H1 (cell line): ENCODE data around the gene TXNRD2. TPM values are rescaled to one million over a fixed set of nuclear protein-coding genes. Genes with fewer than 3 reads are reported as not detected.
A peak's percentile ranks its signal among the peaks of the same experiment; 100 is the strongest.

ENCODE experiments used
- CTCF ChIA-PET: fragments of 300-600 bp; sonication (Branson Sonifier 250); formaldehyde crosslinking; loops from one replicate; lab custom pipeline; 2021; ENCODE audit not compliant: partially characterized antibody; lab: Charles Lee
- POLR2A ChIA-PET: fragments of 300-600 bp; sonication (Branson Sonifier 250); formaldehyde crosslinking; loops from one replicate; lab custom pipeline; 2021; ENCODE audit warnings: inconsistent platforms; ENCODE audit not compliant: partially characterized antibody; lab: Charles Lee
- DNase-seq, 2 experiments: peaks; one replicate each; pipeline versions ENCODE4 v3.0.0 to v3.0.0-alpha.2; 2010 to 2022; ENCODE audit warnings: low spot score in 2 of 2, low read depth in 1 of 2, mixed read lengths in 1 of 2
- FAIRE-seq: peaks from 2 replicates; lab custom pipeline; 2011; peaks lifted over from hg19 to GRCh38; lab: Jason Lieb, UNC
- H2AFZ ChIP-seq: 2 replicates; pipeline ENCODE4 v1.8.1; 2012; ENCODE audit warnings: low read length, inconsistent platforms
- H2AK5ac ChIP-seq: 2 replicates; pipeline ENCODE4 v1.6.1; 2013; ENCODE audit warnings: low read depth, low read length
- H2BK120ac ChIP-seq: replicated peaks from 2 replicates; pipeline ENCODE3; 2013; ENCODE audit warnings: low read depth, low read length, inconsistent platforms
- H2BK12ac ChIP-seq: 2 replicates; pipeline ENCODE4 v1.6.1; 2013; ENCODE audit warnings: low read depth, low read length
- H2BK15ac ChIP-seq: 2 replicates; pipeline ENCODE4 v1.6.1; 2013; ENCODE audit warnings: low read length
- H2BK20ac ChIP-seq: 2 replicates; pipeline ENCODE4 v1.6.1; 2013; ENCODE audit warnings: low read length
- H2BK5ac ChIP-seq: 2 replicates; pipeline ENCODE4 v1.6.1; 2013; ENCODE audit warnings: low read depth, low read length
- H3K14ac ChIP-seq: 2 replicates; pipeline ENCODE4 v1.6.1; 2013; ENCODE audit warnings: inconsistent platforms; ENCODE audit not compliant: insufficient read length
- H3K18ac ChIP-seq: 2 replicates; pipeline ENCODE4 v1.6.1; 2013; ENCODE audit warnings: low read length; ENCODE audit errors: extremely low read depth
- H3K23ac ChIP-seq: 2 replicates; pipeline ENCODE4 v1.6.1; 2013; ENCODE audit warnings: inconsistent platforms; ENCODE audit not compliant: insufficient read length
- H3K23me2 ChIP-seq: 2 replicates; pipeline ENCODE4 v1.6.1; 2013; ENCODE audit warnings: low read depth, low read length
- H3K27ac ChIP-seq: 2 replicates; pipeline ENCODE4 v1.6.1; 2011; ENCODE audit warnings: low read depth, low read length, inconsistent platforms
- H3K27me3 ChIP-seq, 4 experiments: replicated peaks in 1 of 4; 1 replicate in 1 of 4; 2 replicates in 3 of 4; pipeline versions ENCODE4 v1.6.1 to v1.8.1; 2011 to 2013; ENCODE audit warnings: low read length in 3 of 4, mild to moderate bottlenecking in 3 of 4, inconsistent platforms in 2 of 4, mixed read lengths in 2 of 4, moderate library complexity in 1 of 4; ENCODE audit not compliant: control insufficient read depth in 3 of 4, insufficient read depth in 3 of 4; ENCODE audit errors: extremely low read depth in 1 of 4
- H3K36me3 ChIP-seq, 4 experiments: 2 replicates each; pipeline versions ENCODE4 v1.6.1 to v1.8.1; 2011 to 2013; ENCODE audit warnings: mild to moderate bottlenecking in 4 of 4, low read length in 3 of 4, moderate library complexity in 2 of 4, control low read depth in 1 of 4, inconsistent platforms in 1 of 4; ENCODE audit not compliant: insufficient read depth in 4 of 4, control insufficient read depth in 2 of 4
- H3K4ac ChIP-seq: replicated peaks from 2 replicates; pipeline ENCODE3; 2013; ENCODE audit warnings: low read length, low read depth, mixed read lengths, inconsistent platforms; ENCODE audit not compliant: insufficient read length
- H3K4me1 ChIP-seq, 4 experiments: replicated peaks in 1 of 4; 1 replicate in 1 of 4; 2 replicates in 3 of 4; pipeline versions ENCODE4 v1.6.1 to v1.8.1; 2011 to 2013; ENCODE audit warnings: low read length in 3 of 4, inconsistent platforms in 2 of 4, mixed read lengths in 1 of 4; ENCODE audit not compliant: insufficient read depth in 4 of 4, control insufficient read depth in 3 of 4
- H3K4me2 ChIP-seq, 2 experiments: 2 replicates each; pipeline versions ENCODE4 v1.6.1 to v1.8.1; 2011 to 2013; ENCODE audit warnings: low read depth in 2 of 2, low read length in 2 of 2, control low read depth in 1 of 2, inconsistent platforms in 1 of 2, mild to moderate bottlenecking in 1 of 2; ENCODE audit not compliant: insufficient read depth in 1 of 2
- H3K4me3 ChIP-seq, 4 experiments: fragments of 200-600, 300-600 bp in 1 of 4; sonication (generic), shearing (Covaris generic), sonication (Bioruptor Twin) in 1 of 4; 2 replicates each; pipeline versions ENCODE4 v1.5.1 to v1.8.1; 2011 to 2016; ENCODE audit warnings: low read length in 4 of 4, low read depth in 3 of 4, control low read depth in 2 of 4, inconsistent platforms in 2 of 4, mild to moderate bottlenecking in 2 of 4, mixed read lengths in 1 of 4, moderate library complexity in 1 of 4; ENCODE audit not compliant: insufficient read depth in 2 of 4; ENCODE audit errors: extremely low read depth in 1 of 4
- H3K56ac ChIP-seq: replicated peaks from 2 replicates; pipeline ENCODE3; 2013; ENCODE audit warnings: low read depth, mild to moderate bottlenecking, mixed read lengths, low read length, inconsistent platforms; ENCODE audit not compliant: insufficient read length
- H3K79me1 ChIP-seq: 2 replicates; pipeline ENCODE4 v1.6.1; 2013; ENCODE audit warnings: low read depth, low read length, control low read depth
- H3K79me2 ChIP-seq, 2 experiments: 2 replicates each; pipeline versions ENCODE4 v1.6.1 to v1.8.1; 2012 to 2013; ENCODE audit warnings: low read length in 2 of 2, mild to moderate bottlenecking in 2 of 2, inconsistent platforms in 1 of 2; ENCODE audit not compliant: insufficient read depth in 2 of 2, control insufficient read depth in 1 of 2
- H3K9ac ChIP-seq, 4 experiments: replicated peaks in 1 of 4; 1 replicate in 1 of 4; 2 replicates in 3 of 4; pipeline versions ENCODE4 v1.6.1 to v1.8.1; 2011 to 2013; ENCODE audit warnings: low read depth in 3 of 4, low read length in 3 of 4, control low read depth in 2 of 4, mild to moderate bottlenecking in 2 of 4, moderate library complexity in 2 of 4, inconsistent platforms in 1 of 4; ENCODE audit errors: extremely low read depth in 1 of 4
- H3K9me3 ChIP-seq, 2 experiments: 2 replicates each; pipeline versions ENCODE4 v1.6.1 to v1.8.1; 2012 to 2013; ENCODE audit warnings: mild to moderate bottlenecking in 2 of 2, moderate library complexity in 2 of 2, control low read depth in 1 of 2, inconsistent platforms in 1 of 2, low read depth in 1 of 2, low read length in 1 of 2, mixed read lengths in 1 of 2; ENCODE audit not compliant: insufficient read depth in 2 of 2
- H4K20me1 ChIP-seq, 2 experiments: replicated peaks in 1 of 2; 2 replicates each; pipeline versions ENCODE3 to v1.8.1; 2011 to 2013; ENCODE audit warnings: inconsistent platforms in 2 of 2, low read length in 2 of 2, mild to moderate bottlenecking in 1 of 2; ENCODE audit not compliant: insufficient read depth in 2 of 2, control insufficient read depth in 1 of 2
- H4K5ac ChIP-seq: 2 replicates; pipeline ENCODE4 v1.6.1; 2013; ENCODE audit warnings: low read length, low read depth, mixed read lengths, inconsistent platforms; ENCODE audit not compliant: insufficient read length
- H4K8ac ChIP-seq: 2 replicates; pipeline ENCODE4 v1.8.0; 2013; ENCODE audit warnings: mild to moderate bottlenecking, moderate library complexity, low read length, inconsistent platforms; ENCODE audit not compliant: insufficient read depth; ENCODE audit errors: extremely low read depth
- H4K91ac ChIP-seq: replicated peaks from 2 replicates; pipeline ENCODE3; 2013; ENCODE audit warnings: low read length, mixed read lengths, inconsistent platforms; ENCODE audit not compliant: insufficient read length
- BCL11A ChIP-seq, 2 experiments: IDR thresholded peaks; one replicate each; pipeline ENCODE4 v1.6.1; 2011; ENCODE audit warnings: low read depth in 2 of 2, low read length in 2 of 2, mild to moderate bottlenecking in 2 of 2
- CEBPB ChIP-seq: IDR thresholded peaks from 2 replicates; pipeline ENCODE4 v1.6.1; 2012; ENCODE audit warnings: low read depth, low read length
- FOSL1 ChIP-seq: IDR thresholded peaks from 2 replicates; pipeline ENCODE4 v1.6.1; 2011; ENCODE audit warnings: mild to moderate bottlenecking, low read depth, low read length, moderate library complexity; ENCODE audit not compliant: insufficient read depth
- GTF2F1 ChIP-seq: IDR thresholded peaks from 2 replicates; pipeline ENCODE4 v1.6.1; 2012; ENCODE audit warnings: low read depth, low read length, improper control_type of control experiment, borderline replicate concordance
- POU5F1 ChIP-seq: IDR thresholded peaks from 2 replicates; pipeline ENCODE4 v1.6.1; 2011; ENCODE audit warnings: low read depth, mild to moderate bottlenecking, low read length, moderate library complexity
- SP4 ChIP-seq: IDR thresholded peaks from 2 replicates; pipeline ENCODE4 v1.6.1; 2012; ENCODE audit warnings: low read length, inconsistent platforms
- TBP ChIP-seq: IDR thresholded peaks from 2 replicates; pipeline ENCODE4 v1.6.1; 2011; ENCODE audit warnings: low read depth, low read length, improper control_type of control experiment
- USF2 ChIP-seq: IDR thresholded peaks from 2 replicates; pipeline ENCODE4 v1.6.1; 2011; ENCODE audit warnings: low read length, improper control_type of control experiment
- WGBS, 2 experiments: shearing (Covaris generic) in 1 of 2; methylation state at CpG; one replicate each; pipeline versions ENCODE4 v1.1.6 to v1.1.7; 2013 to 2015; ENCODE audit warnings: low lambda C conversion rate in 2 of 2, mixed read lengths in 2 of 2, inconsistent platforms in 1 of 2, low coverage in 1 of 2, missing lambda C conversion rate in 1 of 2; ENCODE audit not compliant: insufficient replicate concordance in 2 of 2, insufficient coverage in 1 of 2, insufficient read length in 1 of 2; ENCODE audit errors: extremely low coverage in 1 of 2, missing lambda C conversion rate in 1 of 2; 5-methylcytosine and 5-hydroxymethylcytosine counted together
- polyA plus RNA-seq, 7 experiments: library from polyadenylated mRNA; depleted of rRNA in 3 of 7; stranded (reverse) in 5 of 7; unstranded in 2 of 7; fragments of >200 nt in 5 of 7; fragments of 200-250 nt in 2 of 7; gene quantifications; 1 replicate in 5 of 7; 2 replicates in 1 of 7; 4 replicates in 1 of 7; pipeline versions ENCODE4 v1.2.1 to v1.2.3, GENCODE V29; 2011 to 2013; ENCODE audit warnings: missing spikeins in 2 of 7, mixed read lengths in 2 of 7
- total RNA-seq: library from RNA; stranded (reverse); fragmentation: NEBNext Ultra II Directional; extraction: Animal tissue kit (Norgen Biotek cat#: 25700); gene quantifications from 2 replicates; pipeline ENCODE4 v1.2.1, GENCODE V29; 2021

The TXNRD2 gene
- total and polyA plus RNA-seq, 2 of the 8 experiments (the other 6 are each of a cell fraction or from before 2014, with no cell fraction given), result 14.8 to 21.9 TPM

- WGBS, 2 experiments, result 95% methylated on average over 13 of the region's 15 CpGs; no CpG with 5 or more reads in 1 of the 2 experiments
- Histone ChIP-seq H2BK120ac (no peak overlapping the region), H2AK5ac (no peak overlapping the region), H4K20me1 (no peaks in the 10 kb centered on the region), H4K91ac (peak overlapping the region; percentile 84), H3K4me1 (peaks cover 6 to 15% (median 12%) of the 10 kb centered on the region in 4 experiments), H3K9me3 (no peaks in the 10 kb centered on the region), H3K79me1 (no peaks in the 10 kb centered on the region), H3K27me3 (no peaks in the 10 kb centered on the region; a peak in 1 of 7 replicates), H3K4ac (no peak overlapping the region), H3K23ac (no peak overlapping the region), H3K56ac (no peak overlapping the region), H3K27ac (no peak overlapping the region), H3K23me2 (peaks cover under 1% of the 10 kb centered on the region; the same call in 1 of the 2 replicates), H3K36me3 (no peaks in the 10 kb centered on the region), H3K79me2 (no peaks in the 10 kb centered on the region), H2BK5ac (no peak overlapping the region), H3K4me2 (no peak overlapping the region), H3K18ac (no peak overlapping the region), H2BK15ac (no peak overlapping the region; the same call in 1 of the 2 replicates), H4K5ac (no peak overlapping the region), H3K14ac (no peak overlapping the region), H2BK20ac (peak overlapping the region; percentile 82; the same call in 1 of the 2 replicates), H2BK12ac (peak overlapping the region; percentile 28; the same call in 1 of the 2 replicates), H3K9ac (no peak overlapping the region), H2AFZ (no peak overlapping the region), H3K4me3 (no peak overlapping the region), H4K8ac (no peak overlapping the region; the same call in 1 of the 2 replicates)
- DNase-seq (no peak), FAIRE-seq (no peak)
- ChIA-PET POLR2A (no interaction called here), CTCF (interaction anchor here (0.6 to 9.5 kb wide), 10 partner anchors 9 to 155 kb away, joined by 3 to 69 read pairs (median 4); no protein-coding TSS in a partner anchor)
- TF ChIP-seq SP4, result no peak
- TF ChIP-seq TBP, result no peak
- TF ChIP-seq POU5F1, result no peak
- no peak for TF ChIP-seq BCL11A (IDR thresholded peaks at IDR 0.05; ENCODE audit: low read depth in 2 of 2, low read length in 2 of 2)
- no peak for TF ChIP-seq USF2
- no peak for TF ChIP-seq FOSL1
- no peak for TF ChIP-seq GTF2F1
- TF ChIP-seq CEBPB, result no peak
Measured at GRCh38 chr22:19885841-19886592, 55.6 kb downstream of the TXNRD2 start.
